ENCODE results near the gene ERCC5. TPM values are rescaled to one million over a fixed set of nuclear protein-coding genes. Genes with fewer than 3 reads are reported as not detected.

ERCC5 gene
- total and polyA plus RNA-seq, 2 of the 8 experiments (the other 6 are each of a cell fraction or from before 2014, with no cell fraction given): 3.8 to 24.4 TPM

DNA sequence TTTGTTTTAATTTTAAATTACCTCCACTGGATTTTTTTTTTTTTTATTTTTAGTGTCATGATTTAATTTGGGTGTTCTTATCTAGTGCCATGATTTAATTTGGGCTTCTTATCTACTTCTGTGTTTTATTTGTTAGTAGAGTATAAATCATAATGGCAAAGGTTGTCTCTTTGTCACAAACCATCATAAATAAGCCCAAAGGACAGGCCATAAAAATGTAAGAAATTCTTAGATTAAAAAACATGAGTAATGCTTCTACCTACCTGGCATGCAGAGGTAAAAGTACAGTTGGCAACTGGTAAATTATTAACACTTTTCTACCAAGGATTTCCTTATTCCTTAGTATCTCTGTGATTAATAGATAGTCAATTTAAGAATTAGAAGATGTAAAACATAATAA, 55.2 kb downstream of the ERCC5 start:
- no peak for DNase-seq (ENCODE audit: low read depth in 1 of 2, low spot score in 2 of 2)
- Histone ChIP-seq H3K27me3 (replicated peaks in 1 of 4; ENCODE audit: control insufficient read depth in 3 of 4, extremely low read depth in 1 of 4, insufficient read depth in 3 of 4, low read length in 3 of 4) (no peaks in the 10 kb centered on the region), H2BK120ac (replicated peaks; ENCODE audit: low read depth, low read length) (no peak overlapping the region), H3K56ac (replicated peaks; ENCODE audit: insufficient read length, low read depth, low read length) (no peak overlapping the region), H4K5ac (ENCODE audit: insufficient read length, low read depth, low read length) (no peak overlapping the region), H2BK20ac (ENCODE audit: low read length) (no peak overlapping the region), H4K20me1 (replicated peaks in 1 of 2; ENCODE audit: control insufficient read depth in 1 of 2, insufficient read depth in 2 of 2, low read length in 2 of 2) (no peaks in the 10 kb centered on the region), H2BK5ac (ENCODE audit: low read depth, low read length) (no peak overlapping the region), H3K4ac (replicated peaks; ENCODE audit: insufficient read length, low read depth, low read length) (no peak overlapping the region), H3K14ac (ENCODE audit: insufficient read length) (no peak overlapping the region), H3K23ac (ENCODE audit: insufficient read length) (no peak overlapping the region), H3K9me3 (ENCODE audit: insufficient read depth in 2 of 2, low read depth in 1 of 2, low read length in 1 of 2) (no peaks in the 10 kb centered on the region), H3K18ac (ENCODE audit: extremely low read depth, low read length) (no peak overlapping the region), H3K27ac (ENCODE audit: low read depth, low read length) (no peak overlapping the region), H4K91ac (replicated peaks; ENCODE audit: insufficient read length, low read length) (no peak overlapping the region), H3K4me1 (replicated peaks in 1 of 4; ENCODE audit: control insufficient read depth in 3 of 4, insufficient read depth in 4 of 4, low read length in 3 of 4) (peaks cover 0 to 4% (median 0%) of the 10 kb centered on the region in 4 experiments; a peak in 1 of 7 replicates), H3K9ac (replicated peaks in 1 of 4; ENCODE audit: extremely low read depth in 1 of 4, low read depth in 3 of 4, low read length in 3 of 4) (no peak overlapping the region), H3K4me3 (ENCODE audit: extremely low read depth in 1 of 4, insufficient read depth in 2 of 4, low read depth in 3 of 4, low read length in 4 of 4) (no peak overlapping the region), H2AK5ac (ENCODE audit: low read depth, low read length) (no peak overlapping the region), H3K4me2 (ENCODE audit: insufficient read depth in 1 of 2, low read depth in 2 of 2, low read length in 2 of 2) (no peak overlapping the region), H3K36me3 (ENCODE audit: control insufficient read depth in 2 of 4, insufficient read depth in 4 of 4, low read length in 3 of 4) (no peaks in the 10 kb centered on the region), H3K79me2 (ENCODE audit: control insufficient read depth in 1 of 2, insufficient read depth in 2 of 2, low read length in 2 of 2) (no peaks in the 10 kb centered on the region), H2AFZ (ENCODE audit: low read length) (no peak overlapping the region), H3K23me2 (ENCODE audit: low read depth, low read length) (no peaks in the 10 kb centered on the region; the same call in 1 of the 2 replicates), H2BK12ac (ENCODE audit: low read depth, low read length) (no peak overlapping the region), H4K8ac (ENCODE audit: extremely low read depth, insufficient read depth, low read length) (no peak overlapping the region), H3K79me1 (ENCODE audit: low read depth, low read length) (no peaks in the 10 kb centered on the region), H2BK15ac (ENCODE audit: low read length) (no peak overlapping the region)
- TF ChIP-seq, protein P1, sequence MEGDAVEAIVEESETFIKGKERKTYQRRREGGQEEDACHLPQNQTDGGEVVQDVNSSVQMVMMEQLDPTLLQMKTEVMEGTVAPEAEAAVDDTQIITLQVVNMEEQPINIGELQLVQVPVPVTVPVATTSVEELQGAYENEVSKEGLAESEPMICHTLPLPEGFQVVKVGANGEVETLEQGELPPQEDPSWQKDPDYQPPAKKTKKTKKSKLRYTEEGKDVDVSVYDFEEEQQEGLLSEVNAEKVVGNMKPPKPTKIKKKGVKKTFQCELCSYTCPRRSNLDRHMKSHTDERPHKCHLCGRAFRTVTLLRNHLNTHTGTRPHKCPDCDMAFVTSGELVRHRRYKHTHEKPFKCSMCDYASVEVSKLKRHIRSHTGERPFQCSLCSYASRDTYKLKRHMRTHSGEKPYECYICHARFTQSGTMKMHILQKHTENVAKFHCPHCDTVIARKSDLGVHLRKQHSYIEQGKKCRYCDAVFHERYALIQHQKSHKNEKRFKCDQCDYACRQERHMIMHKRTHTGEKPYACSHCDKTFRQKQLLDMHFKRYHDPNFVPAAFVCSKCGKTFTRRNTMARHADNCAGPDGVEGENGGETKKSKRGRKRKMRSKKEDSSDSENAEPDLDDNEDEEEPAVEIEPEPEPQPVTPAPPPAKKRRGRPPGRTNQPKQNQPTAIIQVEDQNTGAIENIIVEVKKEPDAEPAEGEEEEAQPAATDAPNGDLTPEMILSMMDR (IDR thresholded peaks at IDR 0.05; ENCODE audit: control extremely low read depth in 1 of 3, insufficient read depth in 1 of 3, low read depth in 1 of 3, low read length in 3 of 3): no peak
- TF ChIP-seq SUZ12 (IDR thresholded peaks at IDR 0.05; ENCODE audit: low read length): no peak
- no peak for TF ChIP-seq CBX5 (IDR thresholded peaks at IDR 0.05; ENCODE audit: low read depth, low read length)
- TF ChIP-seq, protein P2, sequence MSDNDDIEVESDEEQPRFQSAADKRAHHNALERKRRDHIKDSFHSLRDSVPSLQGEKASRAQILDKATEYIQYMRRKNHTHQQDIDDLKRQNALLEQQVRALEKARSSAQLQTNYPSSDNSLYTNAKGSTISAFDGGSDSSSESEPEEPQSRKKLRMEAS (IDR thresholded peaks at IDR 0.05): no peak
- TF ChIP-seq KDM1A (IDR thresholded peaks at IDR 0.05; ENCODE audit: borderline replicate concordance, low read length): no peak
- TF ChIP-seq SRF (IDR thresholded peaks at IDR 0.05; ENCODE audit: low read depth, low read length): no peak
- TF ChIP-seq SIRT6 (IDR thresholded peaks at IDR 0.05; ENCODE audit: low read length): no peak
- TF ChIP-seq BRCA1 (IDR thresholded peaks at IDR 0.05; ENCODE audit: low read depth, low read length): no peak
- ChIA-PET POLR2A (ENCODE audit: partially characterized antibody) (no interaction called here), CTCF (ENCODE audit: partially characterized antibody) (interaction anchor here (0.6 to 2.7 kb wide), 3 partner anchors 14 to 762 kb away, joined by 3 to 30 read pairs (median 3); no protein-coding TSS in a partner anchor)
- FAIRE-seq: no peak
